GM10847 (cell line): ENCODE data around the gene AKAP6.

Experiments
- POLR2A ChIP-seq: IDR thresholded peaks from 2 replicates; pipeline ENCODE4 v1.6.1; 2011; ENCODE audit not compliant: insufficient read length; ENCODE audit errors: extremely low read depth

Gene AKAP6

DNA sequence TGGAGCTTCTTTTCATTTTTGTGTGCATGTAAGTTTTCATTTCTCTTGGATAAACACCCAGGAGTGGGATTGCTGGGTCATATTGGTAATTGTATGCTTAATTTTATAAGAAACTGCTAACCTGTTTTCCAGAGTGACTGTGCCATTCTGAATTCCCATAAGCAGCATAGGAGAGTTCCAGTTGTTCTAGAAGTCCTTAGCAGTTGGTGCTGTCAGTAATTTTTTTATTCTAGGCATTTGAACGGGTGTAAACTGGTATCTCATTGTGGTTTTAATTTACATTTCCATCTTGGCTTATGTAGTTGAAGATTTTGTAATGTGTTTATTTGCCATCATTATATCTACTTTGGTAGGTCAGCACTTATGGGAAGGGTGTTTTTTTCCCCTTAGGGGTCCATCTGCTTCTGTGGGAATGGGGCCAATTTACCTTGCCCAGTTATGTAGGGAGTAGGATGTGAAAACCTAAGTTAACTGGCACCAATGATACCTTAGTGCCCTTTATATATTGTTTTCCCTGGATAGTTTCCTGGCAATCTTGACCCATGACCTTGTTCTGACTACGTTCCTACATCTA is 202.9 kb downstream of the AKAP6 start:
- no peak for TF ChIP-seq POLR2A

DNA sequence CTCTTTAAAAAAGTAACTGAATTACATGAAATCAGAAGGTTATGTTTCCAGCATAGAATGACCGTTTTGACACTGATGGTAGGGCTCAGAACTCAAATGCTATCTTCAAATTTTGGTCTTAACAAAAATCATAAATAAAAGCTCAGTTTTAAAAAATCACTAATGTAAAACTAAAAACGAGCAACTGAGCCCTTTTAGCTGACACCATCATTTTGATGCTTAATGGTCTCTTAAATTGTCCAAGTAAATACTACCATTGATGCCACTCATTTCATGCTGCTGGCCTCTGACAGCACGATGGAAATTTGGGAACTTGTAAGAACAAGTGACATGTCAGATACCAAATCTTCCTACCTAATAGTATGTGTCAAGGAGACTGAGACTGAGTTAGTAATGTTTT is 205.0 kb downstream of the AKAP6 start:
- no peak for TF ChIP-seq POLR2A

DNA sequence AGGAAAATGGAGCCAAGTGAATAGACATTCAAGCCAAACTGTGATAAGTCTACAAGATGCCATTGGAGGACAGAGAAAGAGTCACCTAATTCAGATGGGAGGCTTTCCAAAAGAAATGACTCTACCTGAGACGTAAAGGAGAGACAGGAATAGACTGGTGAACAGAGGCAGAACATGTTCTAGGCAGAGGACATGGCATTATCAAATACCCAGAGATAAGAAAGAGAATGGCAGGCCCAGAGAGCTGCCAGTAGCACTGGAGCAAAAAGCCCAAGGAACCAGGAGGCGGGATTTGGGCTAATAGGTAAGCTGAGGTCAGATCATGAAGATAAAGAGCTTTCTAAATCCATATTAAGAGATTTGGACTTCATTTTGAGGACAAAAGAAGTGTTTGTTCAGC is 207.1 kb downstream of the AKAP6 start:
- no peak for TF ChIP-seq POLR2A

DNA sequence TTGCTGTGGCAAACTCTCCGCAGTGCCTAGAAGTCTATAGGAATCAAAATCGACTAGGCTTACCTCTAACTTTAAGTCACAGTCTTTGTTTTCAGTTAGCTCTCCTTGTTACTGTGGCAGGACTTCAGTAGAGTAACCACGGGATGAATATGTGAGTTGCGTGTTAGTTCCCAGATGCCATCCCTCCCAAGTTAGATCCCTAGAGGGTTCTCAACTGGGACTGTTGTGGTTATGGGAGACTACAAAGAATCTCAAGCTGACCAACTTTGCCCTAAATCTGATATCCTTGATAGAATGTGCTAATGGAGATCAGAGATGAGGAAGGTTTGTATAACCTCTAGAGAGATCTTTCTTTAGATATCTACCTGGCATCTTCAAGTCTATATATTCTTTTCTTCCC is 208.1 kb downstream of the AKAP6 start:
- no peak for TF ChIP-seq POLR2A

DNA sequence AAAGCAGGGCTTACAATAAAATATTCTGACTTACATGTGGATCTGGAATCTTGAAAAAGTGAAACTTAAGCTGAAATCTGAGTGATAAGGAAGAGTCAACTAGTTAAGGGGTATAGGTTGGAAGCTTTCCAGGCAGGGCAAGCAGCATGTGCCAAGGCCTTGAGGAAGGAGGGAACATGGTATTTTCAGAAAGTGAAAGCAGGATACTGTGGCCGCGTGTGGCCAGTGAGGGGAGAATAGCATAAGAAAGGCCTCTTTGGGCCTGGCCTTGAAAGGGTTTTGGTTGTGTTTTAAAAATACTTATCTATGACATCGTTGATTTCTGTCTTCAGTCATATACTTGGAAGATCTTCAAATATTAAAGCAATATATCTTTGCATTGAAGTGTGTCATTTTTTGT is 213.4 kb downstream of the AKAP6 start:
- TF ChIP-seq POLR2A = no peak

DNA sequence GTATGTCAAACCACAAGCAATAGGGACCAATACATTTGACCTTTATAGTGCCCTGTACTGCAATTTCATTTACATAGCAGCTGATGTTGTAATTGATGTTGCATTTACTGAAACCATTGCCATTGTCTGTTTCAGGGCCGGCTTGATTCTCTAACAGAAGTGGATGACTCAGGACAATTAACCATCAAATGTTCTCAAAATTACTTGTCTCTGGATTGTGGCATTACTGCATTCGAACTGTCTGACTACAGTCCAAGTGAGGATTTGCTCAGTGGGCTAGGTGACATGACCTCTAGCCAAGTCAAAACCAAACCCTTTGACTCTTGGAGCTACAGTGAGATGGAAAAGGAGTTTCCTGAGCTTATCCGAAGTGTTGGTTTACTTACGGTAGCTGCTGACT is 216.0 kb downstream of the AKAP6 start:
- no peak for TF ChIP-seq POLR2A

DNA sequence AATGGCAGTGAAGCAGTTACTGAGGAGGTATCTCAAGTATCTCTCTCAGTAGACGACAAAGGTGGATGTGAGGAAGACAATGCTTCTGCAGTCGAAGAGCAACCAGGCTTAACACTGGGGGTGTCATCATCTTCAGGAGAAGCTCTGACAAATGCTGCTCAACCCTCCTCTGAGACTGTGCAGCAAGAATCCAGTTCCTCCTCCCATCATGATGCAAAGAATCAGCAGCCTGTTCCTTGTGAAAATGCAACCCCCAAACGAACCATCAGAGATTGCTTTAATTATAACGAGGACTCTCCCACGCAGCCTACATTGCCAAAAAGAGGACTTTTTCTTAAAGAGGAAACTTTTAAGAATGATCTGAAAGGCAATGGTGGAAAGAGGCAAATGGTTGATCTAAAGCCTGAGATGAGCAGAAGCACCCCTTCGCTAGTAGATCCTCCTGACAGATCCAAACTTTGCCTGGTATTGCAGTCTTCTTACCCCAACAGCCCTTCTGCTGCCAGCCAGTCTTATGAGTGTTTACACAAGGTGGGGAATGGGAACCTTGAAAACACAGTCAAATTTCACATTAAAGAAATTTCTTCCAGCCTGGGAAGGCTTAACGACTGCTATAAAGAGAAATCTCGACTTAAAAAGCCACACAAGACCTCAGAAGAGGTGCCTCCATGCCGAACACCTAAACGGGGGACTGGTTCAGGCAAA is 216.6 kb downstream of the AKAP6 start:
- no peak for TF ChIP-seq POLR2A

DNA sequence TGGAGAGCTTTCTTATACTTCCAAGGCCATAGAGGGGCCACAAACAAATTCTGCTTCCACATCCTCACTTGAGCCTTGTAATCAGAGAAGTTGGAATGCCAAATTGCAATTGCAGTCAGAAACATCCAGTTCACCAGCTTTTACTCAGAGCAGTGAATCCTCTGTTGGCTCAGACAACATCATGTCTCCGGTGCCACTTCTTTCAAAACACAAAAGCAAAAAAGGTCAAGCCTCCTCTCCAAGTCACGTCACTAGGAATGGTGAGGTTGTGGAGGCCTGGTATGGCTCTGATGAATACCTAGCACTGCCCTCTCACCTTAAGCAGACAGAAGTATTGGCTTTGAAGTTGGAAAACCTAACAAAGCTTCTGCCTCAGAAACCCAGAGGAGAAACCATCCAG is 217.1 kb downstream of the AKAP6 start:
- no peak for TF ChIP-seq POLR2A

DNA sequence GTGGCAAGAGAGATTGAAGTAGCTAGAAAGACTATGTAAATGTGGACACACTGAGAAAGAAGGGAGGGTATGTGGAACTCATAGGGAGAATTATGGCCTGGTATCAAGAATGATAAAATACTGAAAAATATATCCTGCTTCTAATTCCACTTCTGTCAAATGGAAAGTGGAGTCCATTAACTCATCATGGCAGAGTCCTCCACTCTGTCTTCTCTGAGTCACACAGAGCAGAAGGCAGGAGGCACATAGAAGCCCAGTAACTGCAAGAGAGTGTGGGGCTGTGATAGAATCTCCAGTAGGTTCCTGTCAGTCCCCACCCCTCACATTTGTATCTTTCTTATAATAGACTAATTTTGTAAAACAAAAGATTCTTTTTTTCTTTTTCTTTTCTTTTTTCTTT is 223.7 kb downstream of the AKAP6 start:
- no peak for TF ChIP-seq POLR2A

DNA sequence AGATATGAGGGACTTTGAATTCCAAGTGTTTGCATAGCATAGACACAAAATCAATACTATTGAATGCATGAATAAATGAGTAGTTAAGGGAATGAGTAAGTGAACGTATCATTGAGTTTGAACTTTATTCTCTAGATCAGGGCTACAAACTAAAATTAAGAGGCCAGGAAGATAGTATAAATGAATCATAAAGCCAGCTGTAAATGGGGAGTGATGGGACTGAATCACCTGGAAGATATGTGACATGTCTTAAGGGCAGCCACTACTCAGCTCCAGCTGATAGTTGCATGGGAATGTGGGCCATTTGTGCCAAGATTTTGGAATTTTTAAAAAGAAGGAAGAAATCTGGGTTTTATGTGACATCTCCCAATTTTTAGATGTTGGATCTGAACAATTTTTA is 229.9 kb downstream of the AKAP6 start:
- TF ChIP-seq POLR2A = no peak

DNA sequence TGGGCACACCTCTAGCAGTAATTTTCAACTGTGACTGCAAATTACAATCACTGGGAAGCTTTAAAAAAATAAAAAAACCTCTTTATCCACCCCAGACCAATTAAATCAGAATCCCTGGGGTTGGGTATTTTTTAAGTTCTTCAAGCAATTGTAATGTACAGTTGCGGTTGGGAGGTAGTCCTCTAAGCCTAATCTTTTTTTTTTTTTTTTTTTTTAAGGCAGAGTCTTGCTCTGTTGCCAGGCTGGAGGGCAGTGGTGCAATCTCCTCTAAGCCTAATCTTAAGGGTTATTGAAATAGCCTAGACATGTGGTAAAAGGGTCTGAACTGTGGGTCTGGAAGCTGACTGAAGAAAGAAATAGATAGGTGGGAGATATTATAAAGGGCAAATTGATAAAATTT is 230.5 kb downstream of the AKAP6 start:
- TF ChIP-seq POLR2A = no peak

DNA sequence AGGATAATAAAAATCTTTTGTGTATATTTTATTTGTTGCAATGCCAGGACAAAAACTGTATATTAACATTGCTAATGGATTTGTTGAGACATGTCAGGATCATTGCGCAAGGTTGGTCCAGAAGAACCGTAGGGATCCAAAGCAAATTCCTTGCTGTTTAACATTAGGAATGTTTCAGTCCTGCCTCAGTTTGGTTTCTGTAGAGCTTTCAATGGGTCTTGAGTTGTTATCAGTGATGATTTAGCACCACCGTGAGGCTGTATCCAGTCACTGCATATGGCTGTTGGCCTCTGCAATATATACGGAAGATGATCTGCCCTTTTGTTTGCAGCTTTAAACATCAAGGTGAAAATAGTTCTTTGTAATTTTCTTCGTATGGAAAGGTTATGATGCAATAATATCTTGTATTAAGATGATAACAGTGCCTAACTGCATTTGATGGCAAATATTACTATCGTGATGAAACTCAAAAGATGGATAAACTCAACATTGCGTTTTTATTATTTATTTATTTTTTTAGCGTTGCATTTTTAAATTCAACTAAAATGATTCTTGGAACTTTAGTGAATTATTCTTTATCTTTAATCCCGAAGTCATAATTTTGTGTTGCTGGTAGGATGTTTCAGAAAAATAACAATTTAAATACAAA is 231.2 kb downstream of the AKAP6 start:
- no peak for TF ChIP-seq POLR2A

DNA sequence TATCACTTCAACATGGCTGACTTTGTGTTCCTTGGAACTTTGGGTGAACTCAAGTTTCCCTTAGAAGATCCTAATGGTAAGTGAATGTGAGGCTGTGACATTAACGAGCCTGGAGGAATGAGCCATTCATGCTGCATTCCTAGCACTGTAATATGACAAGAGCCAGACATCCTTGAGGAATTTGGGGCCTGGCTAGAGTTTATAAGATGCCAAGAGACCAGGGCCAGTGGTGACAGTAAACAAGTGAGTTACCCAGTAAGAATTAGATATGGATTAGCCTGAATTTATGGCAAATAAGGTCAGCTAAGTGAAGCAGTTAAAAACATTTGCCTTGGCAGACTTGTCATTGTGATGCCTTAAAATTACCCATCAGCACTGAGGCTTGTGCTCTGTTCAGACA is 232.4 kb downstream of the AKAP6 start:
- TF ChIP-seq POLR2A = no peak

DNA sequence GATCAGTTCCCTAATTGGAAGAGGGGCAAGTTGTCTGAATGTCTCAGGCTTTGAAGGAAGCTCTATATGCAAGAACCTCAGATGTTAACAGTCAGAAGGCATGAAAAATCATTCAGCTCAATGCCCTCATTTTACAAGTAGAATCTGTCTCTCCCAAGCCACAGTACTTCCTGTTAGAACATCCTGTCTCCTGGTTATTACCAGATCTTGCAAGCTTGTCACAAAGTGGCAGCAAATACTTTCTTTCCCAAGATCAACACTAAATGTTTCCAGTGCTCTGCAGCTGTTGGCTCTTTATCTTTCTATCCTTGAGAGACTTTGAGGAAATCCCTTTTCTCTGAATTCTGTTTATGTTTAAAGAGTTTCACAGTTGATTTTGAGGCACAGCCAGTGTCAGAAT is 235.5 kb downstream of the AKAP6 start:
- no peak for TF ChIP-seq POLR2A

DNA sequence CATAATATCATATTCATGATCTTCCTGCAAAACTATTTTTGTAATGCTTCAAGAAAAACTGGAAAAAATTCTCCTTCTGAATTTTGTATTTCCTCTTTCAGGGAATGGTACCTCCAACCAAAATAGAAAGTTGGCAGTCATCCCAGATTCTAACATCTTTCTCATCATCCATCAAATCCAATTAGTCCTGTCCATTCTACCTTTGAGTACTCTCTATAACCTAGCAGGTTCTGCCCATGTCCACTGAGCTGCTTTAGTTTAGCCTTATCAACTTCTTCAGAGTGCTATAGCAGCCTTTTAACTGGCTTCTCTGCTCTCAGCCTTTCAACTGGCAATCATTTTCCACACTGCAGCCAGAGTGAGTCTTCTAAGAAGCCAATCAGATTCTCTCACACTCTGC is 236.2 kb downstream of the AKAP6 start:
- TF ChIP-seq POLR2A = no peak

DNA sequence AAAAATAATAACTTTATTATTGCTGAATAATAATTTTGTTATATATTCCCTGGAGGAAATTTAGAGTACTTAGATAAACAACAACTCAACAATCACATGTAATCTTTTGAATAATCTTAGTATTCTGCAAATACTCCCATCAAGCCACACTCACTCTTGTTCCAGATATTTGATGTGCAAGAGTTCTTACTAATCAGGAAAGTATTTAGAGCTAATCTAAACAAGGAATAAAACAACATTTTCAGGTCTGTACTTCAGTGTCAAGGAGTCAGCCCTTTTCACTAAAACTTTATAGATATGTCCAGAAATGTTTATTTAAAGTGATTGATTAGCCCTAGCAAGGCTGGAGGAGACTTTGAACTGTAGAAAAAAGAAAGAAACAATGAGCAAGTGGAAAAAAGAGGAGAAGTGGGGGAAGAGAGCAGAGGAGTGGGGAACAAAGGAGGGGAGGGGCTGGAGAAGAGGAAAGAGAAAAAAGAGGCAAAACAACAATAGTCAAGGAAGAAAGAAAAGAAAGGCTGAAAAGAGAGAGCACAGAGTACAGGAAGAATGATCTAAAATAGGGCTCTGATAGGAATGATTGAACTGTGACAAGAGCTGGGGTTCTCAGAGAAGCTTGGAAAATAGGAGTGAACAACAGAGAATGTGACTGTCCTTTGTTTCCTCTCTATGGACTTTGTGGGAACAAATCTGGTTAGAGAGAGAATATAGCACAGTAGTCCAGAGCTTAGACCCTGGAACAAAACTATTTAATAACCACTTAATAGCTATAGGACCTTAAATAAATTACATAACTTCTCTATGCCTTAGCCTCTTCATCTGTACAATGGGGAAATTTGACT is 238.7 kb downstream of the AKAP6 start:
- no peak for TF ChIP-seq POLR2A
